Placental pericyte (primary cell): ENCODE measurements around the gene CNOT1. TPM values are rescaled to one million over a fixed set of nuclear protein-coding genes. Genes with fewer than 3 reads are reported as not detected.

Experiments used
- small RNA-seq: library from RNA; depleted of rRNA; stranded (forward); fragments of <200 nt; gene quantifications from one replicate; pipeline ENCODE3, GENCODE V24; 2012; ENCODE audit warnings: low replicate concordance
- total RNA-seq: library from RNA; depleted of rRNA; stranded (reverse); fragments of >200 nt; gene quantifications from 2 replicates; pipeline ENCODE4 v1.2.3, GENCODE V29; 2012

The CNOT1 gene
- total RNA-seq = 123 and 156 TPM in 2 replicates

DNA sequence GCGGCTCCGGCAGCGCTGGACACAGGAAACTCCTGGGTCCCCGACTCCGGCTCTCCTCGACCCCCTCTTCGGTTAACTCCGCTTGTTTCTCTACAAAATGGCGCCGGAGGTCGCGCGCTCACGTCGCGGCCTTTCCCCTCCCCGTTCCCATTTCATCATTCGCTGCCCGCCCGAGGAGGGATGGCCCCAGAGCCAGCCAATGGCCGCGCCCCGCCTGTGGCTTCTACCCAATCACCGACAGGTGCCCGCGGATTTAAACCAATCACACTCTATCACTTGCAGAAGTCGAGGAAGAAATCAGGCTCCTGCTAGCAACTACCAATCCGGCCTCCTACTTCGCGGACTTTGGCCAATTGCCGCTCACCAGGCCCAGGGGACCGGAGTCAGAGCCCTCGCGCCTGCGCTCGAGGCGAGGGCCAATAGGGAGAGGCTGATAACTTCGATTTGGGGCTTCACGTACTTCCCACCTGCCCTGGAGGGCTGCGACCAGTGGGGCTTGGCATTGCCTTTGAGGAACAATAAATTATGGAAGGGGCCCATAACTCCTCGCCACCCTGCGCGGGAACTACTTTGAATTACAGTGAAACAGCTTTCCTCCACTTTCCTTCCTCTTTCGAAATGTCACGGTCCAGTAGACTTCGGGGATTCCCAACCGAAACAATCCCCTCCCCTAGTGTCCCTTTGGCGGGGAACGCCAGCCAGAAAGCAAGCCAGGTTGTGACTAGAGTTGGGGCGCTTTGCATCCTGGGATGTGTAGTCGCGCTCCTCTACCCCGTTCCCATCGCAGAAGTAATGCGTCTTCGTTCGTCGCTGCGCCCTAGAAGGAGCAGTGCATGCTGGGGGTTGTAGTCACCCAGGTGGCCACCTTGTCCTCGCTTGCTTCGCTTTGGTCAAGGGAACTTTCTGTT lies at the start of gene CNOT1:
Gene CNOT1 (minus strand): TSS at position 94 of the 908 bp plus-strand sequence. CDS start 30,489 bp downstream, outside the sequence.

DNA sequence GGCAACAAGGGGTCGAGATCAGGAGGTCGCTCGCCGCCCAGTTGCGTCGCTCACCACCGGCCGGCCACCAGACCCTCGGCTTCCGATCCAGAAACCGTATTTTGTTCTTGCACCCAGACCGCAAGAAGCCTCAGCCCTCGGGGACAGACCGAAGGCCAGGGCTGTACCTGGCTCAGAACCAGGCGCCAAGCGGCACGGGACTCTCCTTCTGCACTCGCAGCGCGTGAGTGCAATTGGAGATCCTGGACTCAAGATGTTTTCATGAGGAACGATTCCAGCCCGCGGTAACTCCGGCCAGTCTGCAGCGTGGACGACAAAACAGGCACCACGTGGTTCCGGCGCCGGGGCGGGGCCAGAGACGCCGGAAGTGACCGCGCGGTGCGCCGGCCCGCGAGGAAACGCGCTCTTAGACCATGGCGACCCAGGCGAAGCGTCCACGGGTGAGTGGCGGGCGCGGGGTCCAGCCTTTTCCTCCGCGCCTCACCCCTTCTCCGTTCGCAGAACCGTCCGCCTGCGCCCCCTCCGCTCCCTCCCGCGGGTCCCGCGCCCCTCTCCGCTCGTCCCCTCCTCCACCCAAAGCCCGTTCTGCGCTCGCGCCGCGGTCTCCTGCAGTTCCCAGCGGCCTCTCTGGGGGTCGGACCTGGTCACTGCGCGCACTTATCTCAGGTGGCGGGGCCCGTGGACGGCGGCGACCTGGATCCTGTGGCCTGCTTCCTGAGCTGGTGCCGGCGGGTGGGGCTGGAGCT lies 114.3 kb downstream of the CNOT1 start, which contains the start of gene SETD6:
Gene SETD6 (plus strand): TSS at position 393 of the 746 bp plus-strand sequence. CDS start 21 bp downstream, at position 414.

DNA sequence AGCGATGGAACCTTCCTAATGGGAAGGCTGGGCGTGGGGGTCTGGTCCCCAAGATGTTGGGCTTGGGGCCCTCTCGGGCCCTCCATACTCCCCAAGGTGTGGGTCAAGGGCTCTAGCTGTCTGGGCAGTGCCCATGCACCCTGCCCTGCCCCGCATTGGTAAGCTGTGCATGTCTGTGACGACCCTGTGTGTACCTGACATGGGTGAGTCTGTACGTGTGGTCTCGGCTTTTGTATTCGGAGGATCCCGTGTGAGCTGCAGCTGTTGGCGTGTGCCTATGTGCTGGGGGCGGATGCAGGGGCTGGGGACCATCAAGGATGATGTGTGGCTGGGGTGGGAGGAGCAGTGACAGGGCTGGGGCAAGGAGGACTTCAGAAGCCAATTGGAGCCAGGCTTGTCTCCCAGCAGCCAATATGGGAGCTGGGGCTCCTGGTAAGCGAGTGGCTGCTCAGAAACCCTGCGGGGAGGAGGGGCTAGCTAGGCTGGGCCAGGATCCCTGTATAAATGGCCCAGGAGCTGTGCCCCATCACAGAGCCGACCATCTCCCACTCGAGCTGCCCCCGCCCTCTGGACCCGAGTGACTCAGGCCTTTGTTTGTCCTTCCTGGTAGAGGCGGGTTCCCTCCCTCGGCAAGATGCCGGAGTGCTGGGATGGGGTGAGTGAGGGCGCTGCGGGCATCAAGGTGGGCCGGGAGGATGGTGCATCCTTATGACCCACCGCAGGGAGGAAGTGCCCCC lies 129.8 kb downstream of the CNOT1 start, which contains the start of gene NDRG4:
Gene NDRG4 (plus strand): TSS at position 529 of the 737 bp plus-strand sequence. CDS start 106 bp downstream, at position 635.

Small RNA genes lying within 50 kb of the gene (small RNA-seq; reads per million reads assigned to genes)
- gene RNU6-103P (not detected), gene SNORA46 (688 reads per million, percentile 99 among the genes with 10 or more reads in this experiment), gene SNORA50A (not detected)

Other genes with a start within 250 kb of the CNOT1 start
- gene GINS3, start 237.4 kb downstream of the CNOT1 start, total RNA-seq = 0.66 and 7.6 TPM in 2 replicates
- 1.1 and 5.6 TPM in 2 replicates for gene NDRG4, start 129.7 kb downstream of the CNOT1 start, total RNA-seq
- gene SETD6, start 114.3 kb downstream of the CNOT1 start, total RNA-seq = 10.5 and 14.2 TPM in 2 replicates
- gene SLC38A7, start 54.9 kb upstream of the CNOT1 start, total RNA-seq = 37.5 and 53.4 TPM in 2 replicates
- gene GOT2, start 104.5 kb upstream of the CNOT1 start, total RNA-seq = 45.5 and 66.6 TPM in 2 replicates